Loucy (cell line): ENCODE measurements around the gene SRGAP1.

Experiments used
- H2AFZ ChIP-seq: fragments of 200-600 bp; sonication (generic); 2 replicates; pipeline ENCODE4 v1.6.0; 2016; ENCODE audit warnings: antibody characterized with exemption, mild to moderate bottlenecking, low read length, moderate library complexity
- H3F3A ChIP-seq: fragments of 200-600 bp; 2 replicates; pipeline ENCODE4 v1.6.0; 2016; ENCODE audit warnings: antibody characterized with exemption, low read depth, mild to moderate bottlenecking
- H3K27me3 ChIP-seq: fragments of 200-600 bp; sonication (generic); 2 replicates; pipeline ENCODE4 v1.6.1; 2014; ENCODE audit warnings: low read length, mild to moderate bottlenecking; ENCODE audit not compliant: insufficient read depth, poor library complexity, severe bottlenecking
- H3K36me3 ChIP-seq: fragments of 200-600 bp; sonication (generic); 2 replicates; pipeline ENCODE4 v1.6.1; 2016; ENCODE audit warnings: low read length; ENCODE audit not compliant: insufficient read depth
- H3K4me1 ChIP-seq: fragments of 200-600 bp; sonication (generic); 2 replicates; pipeline ENCODE4 v1.5.1; 2014; ENCODE audit warnings: low read length, mild to moderate bottlenecking; ENCODE audit not compliant: insufficient read depth, poor library complexity, severe bottlenecking
- H3K4me2 ChIP-seq: fragments of 200-600 bp; sonication (generic); 2 replicates; pipeline ENCODE4 v1.6.0; 2014; ENCODE audit warnings: antibody characterized with exemption, low read length, low read depth, mild to moderate bottlenecking; ENCODE audit not compliant: poor library complexity, severe bottlenecking
- H3K4me3 ChIP-seq: fragments of 200-600 bp; sonication (generic); 2 replicates; pipeline ENCODE4 v1.5.1; 2014; ENCODE audit warnings: low read length, mild to moderate bottlenecking, mixed read lengths; ENCODE audit not compliant: poor library complexity, severe bottlenecking
- H3K79me2 ChIP-seq: fragments of 200-600 bp; sonication (generic); 2 replicates; pipeline ENCODE4 v1.6.1; 2014; ENCODE audit warnings: low read length; ENCODE audit not compliant: insufficient read depth
- H3K9ac ChIP-seq: fragments of 200-600 bp; sonication (generic); 2 replicates; pipeline ENCODE4 v1.6.0; 2014; ENCODE audit warnings: mild to moderate bottlenecking, low read depth, low read length, moderate library complexity; ENCODE audit not compliant: poor library complexity, severe bottlenecking
- H3K9me2 ChIP-seq: fragments of 200-600 bp; sonication (generic); replicated peaks from 2 replicates; pipeline ENCODE4 v1.6.1; 2016; ENCODE audit warnings: low read depth, low read length, mixed read lengths
- H3K9me3 ChIP-seq: fragments of 200-600 bp; sonication (generic); 2 replicates; pipeline ENCODE4 v1.6.1; 2014; ENCODE audit warnings: mild to moderate bottlenecking, antibody characterized with exemption, low read length, low read depth; ENCODE audit not compliant: insufficient read depth
- H4K20me1 ChIP-seq: fragments of 200-600 bp; sonication (generic); 2 replicates; pipeline ENCODE4 v1.6.0; 2014; ENCODE audit warnings: antibody characterized with exemption, low read length, mild to moderate bottlenecking; ENCODE audit not compliant: insufficient read depth, poor library complexity, severe bottlenecking
- CTCF ChIP-seq: fragments of 200-600 bp; sonication (generic); conservative IDR thresholded peaks from 2 replicates; pipeline ENCODE4 v1.5.1; 2014; ENCODE audit warnings: mild to moderate bottlenecking, antibody characterized with exemption, low read length
- EZH2phosphoT487 ChIP-seq: fragments of 200-600 bp; IDR thresholded peaks from 2 replicates; pipeline ENCODE4 v1.6.1; 2018; ENCODE audit warnings: antibody characterized with exemption, mild to moderate bottlenecking, moderate library complexity, borderline replicate concordance

The SRGAP1 gene

DNA sequence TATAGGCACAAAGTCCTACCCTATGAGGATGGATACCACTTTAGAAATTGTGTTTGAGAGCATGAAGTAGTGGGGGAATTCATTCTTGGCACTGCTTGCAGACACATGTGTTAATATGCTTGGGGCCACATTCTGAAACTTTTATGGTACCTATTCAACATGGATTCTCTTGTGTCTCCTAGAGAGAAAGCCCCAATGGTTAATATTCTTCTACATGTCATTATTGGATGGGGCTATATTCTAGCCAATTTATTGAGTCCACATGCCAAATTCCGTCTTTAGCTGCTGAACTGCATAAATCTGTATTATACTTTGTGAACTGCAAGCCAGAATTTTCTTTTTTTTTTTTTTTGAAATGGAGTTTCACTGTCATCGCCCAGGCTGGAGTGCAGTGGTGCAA, 237.6 kb downstream of the SRGAP1 start:
- no peaks in the 10 kb centered on the region for H3K9me2 ChIP-seq
- H3K9ac ChIP-seq: no peak overlapping the region
- H3K79me2 ChIP-seq: no peaks in the 10 kb centered on the region
- H2AFZ ChIP-seq: no peak overlapping the region
- H3K27me3 ChIP-seq: no peaks in the 10 kb centered on the region
- TF ChIP-seq CTCF (no peak), EZH2phosphoT487 (no peak)
- H4K20me1 ChIP-seq: no peaks in the 10 kb centered on the region
- no peaks in the 10 kb centered on the region for H3F3A ChIP-seq
- no peak overlapping the region for H3K4me3 ChIP-seq
- H3K4me1 ChIP-seq: no peaks in the 10 kb centered on the region
- H3K9me3 ChIP-seq: no peaks in the 10 kb centered on the region
- no peaks in the 10 kb centered on the region for H3K36me3 ChIP-seq
- H3K4me2 ChIP-seq: no peak overlapping the region

DNA sequence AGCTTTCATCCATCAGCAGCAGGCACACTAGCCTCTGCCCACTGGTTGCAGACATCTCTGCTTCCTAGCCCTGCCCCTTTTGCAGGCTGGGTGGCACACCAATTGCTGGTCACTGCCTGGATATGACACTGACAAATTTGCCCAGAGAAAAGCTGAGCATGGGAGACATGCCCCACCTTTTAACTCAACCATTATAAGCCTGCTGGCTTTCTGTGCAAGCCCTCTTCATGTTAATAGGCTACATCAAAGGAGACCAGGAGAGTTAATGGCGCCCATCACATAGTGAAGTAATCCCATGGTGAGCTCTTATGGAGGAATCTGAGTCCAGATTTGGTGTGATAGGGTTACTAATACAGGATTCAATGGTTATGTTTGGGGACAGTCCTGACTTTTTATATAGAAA, 238.4 kb downstream of the SRGAP1 start:
- no peaks in the 10 kb centered on the region for H4K20me1 ChIP-seq
- no peaks in the 10 kb centered on the region for H3K9me3 ChIP-seq
- no peaks in the 10 kb centered on the region for H3F3A ChIP-seq
- H3K4me3 ChIP-seq: no peak overlapping the region
- no peaks in the 10 kb centered on the region for H3K9me2 ChIP-seq
- peaks cover 2% of the 10 kb centered on the region for H3K4me1 ChIP-seq
- H3K36me3 ChIP-seq: no peaks in the 10 kb centered on the region
- H2AFZ ChIP-seq: no peak overlapping the region
- no peaks in the 10 kb centered on the region for H3K27me3 ChIP-seq
- no peak for TF ChIP-seq EZH2phosphoT487
- no peak for TF ChIP-seq CTCF
- no peaks in the 10 kb centered on the region for H3K79me2 ChIP-seq
- H3K9ac ChIP-seq: no peak overlapping the region
- H3K4me2 ChIP-seq: no peak overlapping the region

GRCh38 chr12:64083285-64084210, 239.0 kb downstream of the SRGAP1 start:
- H3K4me2 ChIP-seq: no peak overlapping the region
- H3K4me3 ChIP-seq: no peak overlapping the region

More at GRCh38 chr12:64083285-64084210, 239.0 kb downstream of the SRGAP1 start:
- Histone ChIP-seq H3K36me3 (no peaks in the 10 kb centered on the region), H3K9me3 (no peaks in the 10 kb centered on the region), H3F3A (no peaks in the 10 kb centered on the region), H3K9me2 (no peaks in the 10 kb centered on the region), H3K4me1 (peaks cover 8% of the 10 kb centered on the region), H4K20me1 (no peaks in the 10 kb centered on the region), H3K9ac (no peak overlapping the region), H3K79me2 (no peaks in the 10 kb centered on the region), H3K27me3 (no peaks in the 10 kb centered on the region), H2AFZ (no peak overlapping the region)
- TF ChIP-seq EZH2phosphoT487 (no peak), CTCF (no peak)
